ENCODE measurements around the gene MXRA8.
A peak's percentile ranks its signal among the peaks of the same experiment; 100 is the strongest.
"Not testable (repeated sequence)": the region's sequence is repeated elsewhere in the genome, so short reads cannot be mapped to it uniquely, and the experiment has no call there.

The MXRA8 gene

GRCh38 chr1:1370094-1370493 is 11.7 kb upstream of the MXRA8 start:
- not testable (repeated sequence) for DNase-seq (ENCODE audit: insufficient read length, low spot score)

GRCh38 chr1:1367315-1367714 is 9.0 kb upstream of the MXRA8 start:
- no peak for DNase-seq (ENCODE audit: insufficient read length, low spot score)

More at GRCh38 chr1:1370094-1370493, 11.7 kb upstream of the MXRA8 start:
- FAIRE-seq, result not testable (repeated sequence)

GRCh38 chr1:1366699-1367066 is 8.3 kb upstream of the MXRA8 start:
- FAIRE-seq (no peak), DNase-seq (ENCODE audit: insufficient read length, low spot score) (no peak)

More at GRCh38 chr1:1367315-1367714, 9.0 kb upstream of the MXRA8 start:
- no peak for FAIRE-seq

DNA sequence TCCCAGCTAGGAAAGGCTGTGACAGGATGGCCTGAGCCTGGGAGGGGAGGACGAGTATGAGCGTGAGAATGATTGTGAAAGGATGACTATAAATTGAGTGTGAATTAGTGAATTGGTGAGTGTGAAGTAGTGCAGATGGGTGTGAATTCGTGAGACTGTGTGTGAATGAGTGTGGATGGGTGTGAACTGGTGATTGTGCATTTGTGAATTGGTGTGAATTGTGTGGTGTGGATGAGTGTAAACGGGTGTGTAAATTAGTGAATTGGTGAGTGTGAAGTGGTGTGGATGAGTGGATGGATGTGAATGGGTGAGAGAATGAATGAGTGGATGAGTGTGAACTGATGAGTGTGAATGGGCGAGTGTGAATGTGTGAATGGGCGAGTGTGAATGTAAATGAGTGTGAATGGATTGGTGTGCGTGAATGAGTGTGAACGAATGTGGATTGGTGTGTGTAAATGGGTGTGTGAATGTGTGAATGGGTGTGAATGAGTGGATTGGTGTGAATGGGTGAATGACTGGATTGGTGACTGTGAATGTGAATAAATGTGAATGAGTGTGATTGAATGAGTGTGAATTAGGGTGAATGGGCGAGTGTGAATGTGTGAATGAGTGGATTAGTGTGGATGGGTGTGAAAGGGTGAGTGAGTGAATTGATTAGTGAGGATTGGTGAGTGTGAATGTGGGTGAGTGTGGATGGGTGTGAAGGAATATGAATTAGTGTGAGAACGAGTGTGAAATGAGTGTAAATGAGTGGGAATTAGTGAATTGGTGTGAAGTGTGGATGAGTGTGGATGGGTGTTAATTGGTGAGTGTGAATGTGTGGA is 7.7 kb upstream of the MXRA8 start:
- DNase-seq (ENCODE audit: insufficient read length, low spot score), result no peak
- peak; percentile 44 for FAIRE-seq

GRCh38 chr1:1364266-1364665 is 5.9 kb upstream of the MXRA8 start:
- FAIRE-seq (no peak), DNase-seq (ENCODE audit: insufficient read length, low spot score) (no peak)

GRCh38 chr1:1361982-1362423 is 3.6 kb upstream of the MXRA8 start:
- DNase-seq (ENCODE audit: insufficient read length, low spot score) (no peak), FAIRE-seq (peak; percentile 16)

GRCh38 chr1:1361233-1361981 is 3.1 kb upstream of the MXRA8 start:
- no peak for FAIRE-seq

DNA sequence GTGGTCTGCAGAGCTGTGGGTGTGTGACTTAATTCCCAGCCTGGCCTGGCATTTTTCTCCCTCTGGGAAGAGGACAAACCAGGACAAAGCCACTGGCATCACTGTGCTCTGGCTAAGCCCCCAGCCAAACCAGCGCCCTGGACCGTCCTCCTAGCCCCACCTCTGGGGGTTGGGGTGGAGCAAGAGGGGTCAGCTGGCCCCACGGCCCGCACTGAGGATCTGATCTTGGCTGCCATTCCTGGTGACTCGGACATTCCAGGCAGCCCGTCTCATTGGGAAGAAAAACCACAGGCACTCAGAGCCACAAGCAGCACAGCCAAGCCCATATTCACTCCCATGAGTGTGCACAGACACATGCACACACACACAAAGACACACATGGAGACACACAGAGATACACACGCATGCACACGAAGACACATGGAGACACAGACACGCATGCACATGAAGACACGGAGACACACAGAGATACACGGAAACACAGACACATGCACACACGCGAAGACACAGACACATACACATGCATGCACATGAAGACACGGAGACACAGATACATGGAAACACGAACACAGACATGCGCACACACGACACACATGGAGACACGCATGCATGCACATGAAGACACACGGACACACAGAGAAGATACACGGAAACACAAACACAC is 2.3 kb upstream of the MXRA8 start:
- DNase-seq (ENCODE audit: insufficient read length, low spot score) (peak; percentile 85), FAIRE-seq (peak; percentile 95)

More at GRCh38 chr1:1361233-1361981, 3.1 kb upstream of the MXRA8 start:
- DNase-seq (ENCODE audit: insufficient read length, low spot score), result no peak

DNA sequence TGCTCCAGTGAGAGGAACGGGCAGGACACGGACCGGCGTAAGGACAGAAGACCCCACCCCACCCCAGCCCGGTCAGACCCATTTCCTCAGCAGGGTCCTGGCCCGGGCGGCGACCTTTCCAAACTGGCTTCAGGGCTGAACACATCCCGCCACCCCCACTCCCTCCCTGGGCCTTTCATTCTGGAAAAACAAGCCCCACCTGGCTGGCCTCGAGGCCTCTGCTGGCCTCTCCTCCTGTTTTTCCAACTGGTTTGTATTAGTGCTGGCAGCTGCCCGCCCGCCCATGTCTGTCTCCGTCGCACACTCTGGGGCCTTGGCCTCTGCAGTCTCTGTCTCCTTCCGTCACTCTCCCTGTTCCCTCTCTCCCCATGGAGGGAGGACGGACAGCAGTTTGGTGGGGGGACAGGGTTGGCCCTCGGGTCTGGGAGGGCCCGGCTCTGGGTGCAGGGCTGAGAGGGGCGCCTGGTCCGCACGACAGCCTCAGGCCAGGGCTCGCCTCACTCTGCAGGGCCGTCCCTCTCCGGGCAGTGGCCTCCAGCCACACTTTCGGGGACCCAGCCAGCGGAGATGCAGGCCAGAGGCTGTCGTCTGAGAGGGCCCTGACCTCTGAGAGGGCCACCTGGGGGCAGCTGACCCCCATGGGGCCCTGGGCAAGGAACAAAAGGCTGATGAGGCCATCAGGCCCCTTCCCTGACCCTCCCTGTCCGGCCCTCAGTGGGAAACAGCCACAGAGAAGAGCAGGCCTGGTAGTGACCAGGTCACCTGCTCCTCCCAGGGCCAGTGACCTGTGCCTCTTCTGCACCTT is 1.5 kb upstream of the MXRA8 start:
- DNase-seq (ENCODE audit: insufficient read length, low spot score), result no peak
- no peak for FAIRE-seq

- no peak for FAIRE-seq
Measured at GRCh38 chr1:1359308-1359663, 931 bp upstream of the MXRA8 start.

DNA sequence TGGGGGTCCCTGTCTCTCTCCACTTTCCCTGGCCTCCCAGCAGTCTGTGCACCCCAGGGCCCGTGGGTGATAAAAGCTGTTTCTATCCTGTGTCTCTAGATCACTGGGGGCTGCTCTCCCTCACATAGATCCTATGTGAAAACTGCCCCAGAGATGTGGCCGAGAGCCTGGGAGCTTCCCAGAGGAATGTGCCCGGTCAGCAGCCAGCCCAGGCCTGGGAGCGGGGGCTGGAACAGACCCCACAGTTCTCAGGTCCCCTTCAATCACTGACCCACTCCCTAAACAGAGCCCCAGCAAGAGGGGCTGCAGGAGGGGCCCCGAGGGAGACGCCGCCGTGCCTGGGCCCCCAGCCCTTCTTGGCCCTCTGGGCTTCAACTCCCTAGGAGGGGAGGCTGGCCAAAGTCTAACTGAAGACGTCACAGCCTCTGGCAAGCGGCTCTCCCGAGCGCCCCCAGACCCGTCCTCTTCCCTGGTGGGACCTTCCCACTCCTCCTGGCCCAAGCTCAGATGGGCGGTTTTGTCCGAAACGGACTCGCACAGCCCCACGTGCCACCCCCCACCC is 403 bp downstream of the MXRA8 start:
- no peak for FAIRE-seq

More at GRCh38 chr1:1359308-1359663, 931 bp upstream of the MXRA8 start:
- DNase-seq (ENCODE audit: insufficient read length, low spot score), result no peak

DNA sequence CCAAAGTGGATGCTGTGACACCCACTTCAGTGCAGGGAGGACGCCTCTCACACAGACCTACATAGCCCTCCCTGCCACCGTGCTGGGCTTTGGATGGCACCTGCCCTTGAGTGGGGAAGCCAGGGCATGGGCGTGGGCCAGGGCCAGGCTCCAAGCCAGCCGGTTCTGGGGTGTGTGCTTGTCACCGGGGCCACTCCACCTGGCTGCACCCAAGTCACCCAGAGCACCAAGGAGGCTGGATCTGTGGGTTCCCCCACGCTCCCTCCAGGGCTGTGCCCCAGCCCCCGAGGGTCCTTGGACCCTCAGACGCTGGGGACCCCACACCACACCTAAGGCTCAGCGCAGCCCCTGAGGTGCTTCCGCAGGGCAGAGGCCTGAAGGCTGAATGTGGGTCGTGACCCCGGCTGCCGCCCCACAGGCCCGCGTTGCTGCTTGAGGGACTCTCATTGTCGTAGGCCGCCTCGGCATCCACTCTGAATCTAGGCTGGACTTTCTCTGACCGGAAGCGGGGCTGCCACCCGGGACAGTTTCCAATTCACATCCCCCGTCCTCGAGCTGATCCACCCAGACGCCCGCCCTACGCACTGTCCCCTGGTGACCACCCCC is 1.5 kb downstream of the MXRA8 start:
- DNase-seq (ENCODE audit: insufficient read length, low spot score) (no peak), FAIRE-seq (no peak)

More for the DNA sequence above, 403 bp downstream of the MXRA8 start:
- no peak for DNase-seq (ENCODE audit: insufficient read length, low spot score)

GRCh38 chr1:1356166-1356795 is 2.1 kb downstream of the MXRA8 start:
- FAIRE-seq (no peak), DNase-seq (ENCODE audit: insufficient read length, low spot score) (no peak)

DNA sequence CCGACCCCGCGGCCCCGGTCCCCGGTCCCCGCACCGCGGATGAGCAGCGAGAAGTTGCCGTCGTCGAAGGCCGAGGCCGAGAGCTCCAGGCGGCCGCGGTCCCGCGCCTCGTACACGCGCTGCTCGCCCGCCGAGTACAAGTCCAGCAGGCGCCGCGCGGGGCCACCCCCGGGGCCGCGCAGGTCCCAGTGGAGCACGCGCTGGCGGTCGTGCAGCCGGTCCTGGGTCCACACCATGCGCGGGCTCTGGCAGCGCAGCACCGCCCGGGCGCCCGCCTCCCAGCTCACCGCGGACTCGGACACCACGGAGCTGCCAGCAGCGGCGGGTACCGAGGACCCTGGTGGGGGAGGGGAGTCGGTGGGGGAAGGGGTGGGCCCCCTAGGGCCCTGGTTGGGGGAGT is 2.9 kb downstream of the MXRA8 start:
- FAIRE-seq (no peak), DNase-seq (ENCODE audit: insufficient read length, low spot score) (no peak)

DNA sequence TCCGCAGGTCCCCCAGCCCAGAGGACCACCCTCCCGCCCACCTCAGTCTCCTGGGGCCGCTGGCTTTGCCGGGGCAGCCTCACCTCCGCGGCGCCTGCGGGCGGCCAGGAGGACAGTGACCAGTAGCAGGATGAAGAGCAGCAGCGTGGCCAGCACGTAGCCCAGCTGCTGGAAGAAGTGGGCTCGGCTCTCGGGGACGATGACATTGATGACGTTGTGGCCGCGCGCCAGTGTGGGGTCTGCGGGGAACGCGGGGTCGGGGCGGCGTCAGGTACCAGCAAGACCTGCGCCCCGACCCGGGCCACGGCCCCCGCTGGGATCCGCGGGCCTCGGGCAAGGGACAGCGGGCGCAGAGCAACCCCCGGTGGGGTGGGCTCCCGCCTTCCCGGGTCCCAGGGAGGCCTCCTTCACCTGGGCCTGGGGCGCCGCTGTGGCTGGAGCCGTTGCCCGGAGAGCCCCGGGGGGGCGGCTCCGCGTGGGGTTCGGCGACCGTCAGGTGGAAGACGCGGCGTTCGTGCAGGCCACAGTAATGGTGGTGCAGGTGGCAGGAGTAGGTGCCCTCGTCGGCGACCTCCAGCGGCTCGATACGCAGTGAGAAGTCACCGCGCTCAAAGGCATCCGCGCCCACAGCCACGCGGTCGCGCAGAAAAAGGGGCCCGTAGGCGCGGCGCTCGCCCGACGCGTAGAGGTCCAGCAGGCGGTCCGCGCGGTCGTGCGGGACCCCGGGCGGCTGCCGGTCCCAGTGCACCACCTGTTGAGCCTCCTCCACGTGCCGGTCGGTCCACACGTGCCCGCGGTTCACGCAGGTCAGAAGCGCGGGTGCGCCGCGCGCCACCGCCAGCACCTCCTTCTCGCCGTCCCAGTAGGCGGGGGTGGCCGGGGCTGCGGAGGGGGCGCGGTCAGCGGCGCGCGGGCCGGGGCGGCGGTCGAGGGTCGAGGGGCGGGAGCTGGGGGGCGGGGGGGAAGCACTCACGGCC is 3.8 kb downstream of the MXRA8 start:
- DNase-seq (ENCODE audit: insufficient read length, low spot score) (no peak), FAIRE-seq (no peak)

- FAIRE-seq, result no peak
- no peak for DNase-seq (ENCODE audit: insufficient read length, low spot score)
Measured at GRCh38 chr1:1353389-1354151, 4.8 kb downstream of the MXRA8 start.

GRCh38 chr1:1352786-1353388 is 5.5 kb downstream of the MXRA8 start:
- DNase-seq (ENCODE audit: insufficient read length, low spot score) (no peak), FAIRE-seq (no peak)
